K562 (cell line): ENCODE measurements around the gene FASTKD1. TPM values are rescaled to one million over a fixed set of nuclear protein-coding genes. Genes with fewer than 3 reads are reported as not detected.

Experiments used
- BRD9 ChIP-seq: fragments of 450-650 bp; IDR thresholded peaks from 2 replicates; pipeline ENCODE4 v1.6.1; 2018; ENCODE audit warnings: low read depth; ENCODE audit not compliant: partially characterized antibody
- CBFA2T3 ChIP-seq: fragments of 450-650 bp; IDR thresholded peaks from 2 replicates; pipeline ENCODE4 v1.6.1; 2017
- CBFB ChIP-seq: sonication (generic); formaldehyde crosslinking; IDR thresholded peaks from 2 replicates; pipeline ENCODE4 v1.4.0; 2020; ENCODE audit warnings: mild to moderate bottlenecking, missing genetic modification reagents
- CBX2 ChIP-seq: fragments of 200-600 bp; sonication (generic); IDR thresholded peaks from one replicate; pipeline ENCODE4 v1.6.1; 2012; ENCODE audit warnings: mild to moderate bottlenecking, low read length, inconsistent platforms; ENCODE audit not compliant: insufficient read depth, poor library complexity, severe bottlenecking
- CGGBP1 ChIP-seq: fragments of 250-450 bp; sonication (Bioruptor Pico); IDR thresholded peaks from 2 replicates; pipeline ENCODE4 v1.9.0; 2021; ENCODE audit warnings: mild to moderate bottlenecking
- EZH2 ChIP-seq: IDR thresholded peaks from 2 replicates; pipeline ENCODE4 v1.6.1; 2012; ENCODE audit warnings: low read depth, mild to moderate bottlenecking, inconsistent platforms, low read length, borderline replicate concordance
- FIP1L1 ChIP-seq: fragments of 200-400 bp; formaldehyde crosslinking; IDR thresholded peaks from 2 replicates; pipeline ENCODE4 v1.6.1; 2018; ENCODE audit warnings: mild to moderate bottlenecking, low read depth, low read length; ENCODE audit not compliant: poor library complexity, severe bottlenecking
- GATAD2A ChIP-seq: fragments of 450-650 bp; IDR thresholded peaks from 2 replicates; pipeline ENCODE4 v1.6.1; 2017
- HDAC3 ChIP-seq: fragments of 450-650 bp; IDR thresholded peaks from 2 replicates; pipeline ENCODE4 v1.6.1; 2018; ENCODE audit warnings: borderline replicate concordance, mild to moderate bottlenecking, moderate library complexity; ENCODE audit not compliant: partially characterized antibody
- MAFF ChIP-seq: IDR thresholded peaks from 2 replicates; pipeline ENCODE4 v1.6.1; 2012; ENCODE audit warnings: low read length, improper control_type of control experiment
- MAX ChIP-seq: sonication (generic); formaldehyde crosslinking; IDR thresholded peaks from 2 replicates; pipeline ENCODE4 v1.9.0; 2022; ENCODE audit warnings: mild to moderate bottlenecking, missing genetic modification reagents
- MYNN ChIP-seq, 2 experiments: sonication (generic); formaldehyde crosslinking in 1 of 2; IDR thresholded peaks; 2 replicates each; pipeline versions ENCODE4 v1.5.0 to v1.6.1; 2016 to 2020; ENCODE audit warnings: antibody characterized with exemption in 1 of 2, missing genetic modification reagents in 1 of 2
- SIX5 ChIP-seq, 2 experiments: IDR thresholded peaks; 2 replicates each; pipeline ENCODE4 v1.6.1; 2011; ENCODE audit warnings: low read length in 2 of 2, borderline replicate concordance in 1 of 2, low read depth in 1 of 2, mild to moderate bottlenecking in 1 of 2, moderate library complexity in 1 of 2; ENCODE audit not compliant: insufficient read depth in 1 of 2
- TCF7 ChIP-seq: sonication (generic); IDR thresholded peaks from 2 replicates; pipeline ENCODE4 v1.6.1; 2016; ENCODE audit warnings: antibody characterized with exemption, borderline replicate concordance
- U2AF1 ChIP-seq: fragments of 200-400 bp; formaldehyde crosslinking; optimal IDR thresholded peaks from 2 replicates; pipeline ENCODE3; 2017; ENCODE audit warnings: mild to moderate bottlenecking, low read depth, low read length, moderate library complexity
- ZFPM2 ChIP-seq: fragments of 250-450 bp; sonication (Bioruptor Pico); IDR thresholded peaks from 2 replicates; pipeline ENCODE4 v1.5.1; 2022; ENCODE audit warnings: mild to moderate bottlenecking
- ZNF395 ChIP-seq: fragments of 200-800 bp; sonication (Bioruptor generic); IDR thresholded peaks from 2 replicates; pipeline ENCODE4 v1.6.1; 2017; ENCODE audit warnings: missing genetic modification characterization, missing compliant biosample characterization
- ZNF436 ChIP-seq: fragments of 250-450, 450-650 bp; sonication (Bioruptor Pico); formaldehyde crosslinking; IDR thresholded peaks from 2 replicates; pipeline ENCODE4 v1.7.0; 2020; ENCODE audit warnings: mild to moderate bottlenecking
- ZNF511 ChIP-seq: sonication (generic); formaldehyde crosslinking; IDR thresholded peaks from 2 replicates; pipeline ENCODE4 v1.8.0; 2022; ENCODE audit warnings: mild to moderate bottlenecking, missing genetic modification reagents
- ZNF518B ChIP-seq: fragments of 250-450 bp; sonication (Bioruptor Pico); IDR thresholded peaks from 2 replicates; pipeline ENCODE4 v1.5.0; 2021; ENCODE audit warnings: mild to moderate bottlenecking, moderate library complexity
- ZNF644 ChIP-seq: fragments of 200-800 bp; sonication (Bioruptor generic); IDR thresholded peaks from 2 replicates; pipeline ENCODE4 v1.6.1; 2016; ENCODE audit warnings: low read depth, missing genetic modification characterization, missing compliant biosample characterization
- polyA plus RNA-seq, 8 experiments: library from polyadenylated mRNA; depleted of rRNA in 4 of 8; stranded (reverse) in 5 of 8; unstranded in 3 of 8; fragments of >200 nt; fragmentation: Nextera tagmentation in 2 of 8; fragmentation: Illumina TruSeq in 1 of 8; extraction: Ambion mirVana in 2 of 8; extraction: Trizol in 1 of 8; gene quantifications; 2 replicates each; pipeline versions ENCODE4 v1.2.1 to v1.2.3, GENCODE V29; 2011 to 2014; ENCODE audit warnings: inconsistent platforms in 1 of 8, missing spikeins in 1 of 8
- total RNA-seq, 7 experiments: library from RNA; depleted of rRNA in 6 of 7; stranded (reverse); fragments of >200 nt in 6 of 7; fragmentation: Illumina TruSeq in 2 of 7; extraction: Trizol in 2 of 7; gene quantifications; 2 replicates each; pipeline versions ENCODE4 v1.2.1 to v1.2.3, GENCODE V29; 2011 to 2021; ENCODE audit warnings: low replicate concordance in 1 of 7

Gene FASTKD1
- total and polyA plus RNA-seq, 9 of the 15 experiments (the other 6 are each of a cell fraction or from before 2014, with no cell fraction given) = 63.5 to 134 (median 119) TPM

- TF ChIP-seq EZH2 (no peak), BRD9 (peak; percentile 86), MAFF (no peak), FIP1L1 (peak; percentile 33), MYNN (IDR thresholded peaks at IDR 0.05) (no peak), MYNN (CRISPR knock-in tag; IDR thresholded peaks at IDR 0.05) (no peak), CBX2 (no peak), ZNF511 (CRISPR knock-in tag) (peak; percentile 95), U2AF1 (no peak), CBFA2T3 (no peak), CBFB (CRISPR knock-in tag) (0 out of 2 replicates have a peak, but pooled peaks have one; percentile 50), ZNF518B (CRISPR knock-in tag) (no peak), MAX (peak; percentile 79), ZFPM2 (CRISPR knock-in tag) (peak; percentile 85; the same call in 1 of the 2 replicates), ZNF436 (no peak; the same call in 1 of the 2 replicates), HDAC3 (no peak), CGGBP1 (CRISPR knock-in tag) (no peak), ZNF395 (CRISPR knock-in tag) (peak; percentile 87), GATAD2A (no peak), SIX5 (IDR thresholded peaks at IDR 0.05; ENCODE audit: borderline replicate concordance in 1 of 2, insufficient read depth in 1 of 2, low read depth in 1 of 2, low read length in 2 of 2) (peak in 1 of 2 experiments; percentile 30; a peak in 1 of 4 replicates), ZNF644 (no peak; the same call in 1 of the 2 replicates), TCF7 (no peak)
Observed at GRCh38 chr2:169584005-169584877, 10.6 kb upstream of the FASTKD1 start, which contains the start of gene PPIG (continued).
